ENCODE results near the gene TFB2M.
"Not testable (repeated sequence)": the region's sequence is repeated elsewhere in the genome, so short reads cannot be mapped to it uniquely, and the experiment has no call there.

Gene TFB2M

DNA sequence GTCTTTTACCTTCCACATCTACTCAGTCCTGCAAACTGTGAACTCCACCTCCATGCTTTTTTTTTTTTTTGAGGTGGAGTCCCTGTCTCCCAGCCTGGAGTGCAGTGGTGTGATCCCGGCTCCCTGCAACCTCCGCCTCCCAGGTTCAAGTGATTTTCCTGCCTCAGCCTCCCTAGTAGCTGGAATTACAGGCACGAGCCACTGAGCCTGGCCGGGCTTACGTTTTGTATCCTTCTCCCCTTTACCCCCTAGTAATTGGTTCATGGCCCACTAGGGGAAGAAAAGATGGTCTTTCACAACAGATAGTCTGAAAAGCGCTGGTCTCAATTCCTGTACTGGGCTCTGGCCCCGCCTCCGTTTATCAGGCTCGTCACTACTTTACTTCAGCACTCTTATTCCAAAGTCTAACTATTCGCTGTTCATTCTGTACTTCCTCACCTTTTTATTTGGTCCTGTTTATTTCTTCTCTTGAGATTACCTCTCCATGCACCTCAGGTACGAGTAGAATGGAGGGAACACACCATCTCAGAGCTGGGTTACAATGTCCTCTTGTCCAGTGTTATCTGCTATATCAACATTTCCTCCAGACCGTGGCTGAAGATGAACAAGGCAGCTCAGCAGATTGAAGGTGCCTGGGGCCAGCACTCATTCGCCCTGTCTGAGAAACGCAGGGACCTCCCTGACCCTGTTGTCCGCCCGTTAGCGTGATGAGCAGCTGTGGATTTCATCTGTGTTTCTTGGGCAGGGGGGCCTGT is 16.4 kb upstream of the TFB2M start:
- no peak for DNase-seq

DNA sequence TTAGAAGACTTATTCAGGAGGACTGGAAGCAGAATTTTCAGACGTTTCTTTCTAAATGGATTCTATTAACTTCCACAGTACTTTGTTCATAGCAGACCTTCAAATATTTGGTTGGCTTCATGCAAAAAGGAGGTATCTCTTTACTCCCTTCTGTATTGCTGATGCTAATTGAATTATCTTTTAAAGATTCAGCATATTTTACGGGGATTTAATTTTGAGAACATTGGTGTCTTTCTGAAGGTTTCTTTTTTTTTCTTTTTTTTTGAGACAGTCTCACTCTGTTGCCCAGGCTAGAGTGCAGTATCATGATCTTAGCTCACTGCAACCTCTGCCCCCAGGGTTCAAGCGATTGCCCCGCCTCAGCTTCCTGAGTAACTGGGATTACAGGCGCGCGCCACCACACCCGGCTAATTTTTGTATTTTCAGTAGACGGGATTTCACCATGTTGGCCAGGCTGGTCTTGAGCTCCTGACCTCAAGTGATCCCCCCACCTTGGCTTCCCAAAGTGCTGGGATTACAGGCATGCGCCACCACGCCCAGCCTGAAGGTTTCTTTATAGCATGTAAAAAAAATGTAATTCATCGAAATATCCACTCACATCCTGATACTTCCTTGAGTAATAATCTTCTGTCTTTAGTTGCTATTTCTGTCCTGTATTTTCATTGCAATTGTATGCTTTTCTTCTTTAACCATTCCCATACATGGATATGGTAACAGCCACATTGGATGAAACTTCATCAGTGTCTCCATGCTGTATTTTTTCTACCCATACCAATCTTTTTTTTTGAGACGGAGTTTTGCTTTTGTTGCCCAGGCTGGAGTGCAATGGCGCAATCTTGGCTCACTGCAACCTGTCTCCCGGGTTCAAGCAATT is 14.7 kb upstream of the TFB2M start:
- DNase-seq, result no peak

- no peak for DNase-seq
These were observed 13.8 kb upstream of the TFB2M start for GRCh38 chr1:246579818-246580217.

DNA sequence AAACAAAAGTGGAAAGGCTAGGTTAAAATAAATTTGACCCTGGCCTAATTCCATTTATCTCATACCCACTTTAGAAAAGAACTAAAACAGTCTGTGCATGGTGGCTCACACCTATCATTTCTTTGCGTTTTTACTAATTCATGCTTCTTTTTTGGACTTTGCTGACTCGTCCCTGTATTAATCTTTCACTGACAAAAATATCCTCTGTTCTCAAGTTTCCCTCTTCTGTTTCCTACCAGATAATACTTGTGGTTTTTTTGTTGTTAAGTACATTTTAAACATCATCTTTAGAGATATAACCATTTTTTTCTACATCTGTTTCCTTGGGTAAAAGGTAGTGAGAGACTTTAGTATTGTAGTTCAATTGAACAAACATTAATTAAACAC is 11.7 kb upstream of the TFB2M start:
- no peak for DNase-seq

DNA sequence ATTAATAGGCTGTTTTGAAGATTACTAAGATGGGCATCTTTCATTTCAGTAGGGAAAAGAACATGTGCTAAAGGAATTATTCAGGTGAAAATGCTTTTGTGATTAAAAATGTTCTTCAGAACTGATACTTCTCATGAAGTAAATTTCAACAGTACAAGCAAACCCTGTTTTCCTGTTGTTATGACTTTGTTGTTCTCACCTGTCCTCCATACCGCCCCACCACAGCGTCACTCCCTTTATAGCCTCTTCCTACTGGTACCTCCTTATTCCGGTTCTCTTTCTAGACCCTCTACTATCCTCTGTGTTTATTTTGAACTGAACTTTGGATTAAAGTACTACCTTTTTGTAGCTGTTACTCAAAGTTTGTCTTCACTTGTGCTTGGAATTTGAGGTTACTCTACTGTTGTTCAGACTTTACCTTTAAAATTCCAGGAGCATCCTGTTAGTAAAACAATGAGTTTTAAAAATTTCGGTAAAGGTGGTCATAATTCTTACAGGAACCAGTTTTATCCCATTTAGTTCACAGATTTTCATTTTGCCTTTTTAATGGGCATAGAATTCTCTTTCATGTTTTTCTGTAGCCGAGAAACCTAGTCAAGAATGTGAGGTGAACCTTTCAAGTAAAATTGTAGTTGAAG is 11.1 kb upstream of the TFB2M start:
- DNase-seq, result peak; percentile 31

DNA sequence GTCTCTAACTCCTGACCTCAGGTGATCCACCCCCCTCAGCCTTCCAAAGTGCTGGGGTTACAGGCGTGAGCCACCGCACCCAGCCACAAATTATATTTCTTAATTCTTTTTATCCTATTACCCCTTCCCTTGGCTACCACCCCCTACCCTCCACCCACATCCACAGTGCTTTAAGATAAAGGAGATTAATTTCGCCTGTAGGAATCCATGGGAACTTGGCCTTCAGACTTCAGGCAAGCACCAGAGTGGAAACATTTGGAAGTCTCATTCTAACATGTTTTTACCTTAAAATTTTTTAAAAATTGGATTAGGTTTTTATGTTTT is 10.6 kb upstream of the TFB2M start:
- no peak for DNase-seq

GRCh38 chr1:246573491-246573890 is 7.4 kb upstream of the TFB2M start:
- DNase-seq, result no peak

DNA sequence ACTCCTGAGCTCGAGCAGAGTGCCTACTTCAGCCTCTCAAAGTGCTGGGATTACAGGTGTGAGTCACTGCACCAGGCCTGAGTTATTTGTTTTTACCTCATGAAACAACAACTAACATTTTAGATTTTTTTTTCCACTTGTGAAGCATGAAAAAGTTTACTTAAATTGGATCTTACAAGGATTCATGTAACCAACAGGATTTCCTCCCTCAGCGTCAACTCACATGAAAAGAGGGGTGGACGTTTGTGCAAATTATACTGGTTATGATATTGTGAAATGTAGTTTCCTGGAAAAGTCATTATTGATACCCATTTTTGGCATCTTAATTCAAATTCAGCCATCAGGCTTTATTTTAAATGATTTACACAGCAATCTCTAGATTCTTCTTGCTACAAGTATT is 6.7 kb upstream of the TFB2M start:
- no peak for DNase-seq

DNA sequence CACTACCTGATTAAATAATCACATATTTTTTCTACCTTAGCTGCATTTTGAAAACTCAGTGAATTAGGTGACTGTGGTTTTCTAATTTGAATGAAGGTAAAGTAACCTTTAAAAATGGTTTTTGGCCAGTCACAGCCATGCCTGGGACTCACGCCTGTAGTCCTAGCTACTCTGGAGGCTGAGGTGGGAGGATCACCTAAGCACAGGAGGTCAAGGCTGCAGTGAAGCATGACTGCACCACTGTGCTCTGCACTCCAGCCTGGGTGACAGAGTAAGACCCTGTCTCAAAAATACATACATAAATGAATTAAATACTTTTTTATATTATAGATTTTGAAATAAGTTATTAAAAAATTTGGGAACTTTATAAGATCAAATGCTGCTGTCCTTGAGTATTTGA is 5.9 kb upstream of the TFB2M start:
- no peak for DNase-seq

- DNase-seq, result peak; percentile 34
These were observed 5.2 kb upstream of the TFB2M start for GRCh38 chr1:246571309-246571708.

GRCh38 chr1:246569248-246570238 is 3.5 kb upstream of the TFB2M start:
- peak; percentile 59 for DNase-seq

GRCh38 chr1:246567646-246568235 is 1.7 kb upstream of the TFB2M start:
- no peak for DNase-seq

GRCh38 chr1:246566813-246567645 is 968 bp upstream of the TFB2M start:
- DNase-seq, result no peak

DNA sequence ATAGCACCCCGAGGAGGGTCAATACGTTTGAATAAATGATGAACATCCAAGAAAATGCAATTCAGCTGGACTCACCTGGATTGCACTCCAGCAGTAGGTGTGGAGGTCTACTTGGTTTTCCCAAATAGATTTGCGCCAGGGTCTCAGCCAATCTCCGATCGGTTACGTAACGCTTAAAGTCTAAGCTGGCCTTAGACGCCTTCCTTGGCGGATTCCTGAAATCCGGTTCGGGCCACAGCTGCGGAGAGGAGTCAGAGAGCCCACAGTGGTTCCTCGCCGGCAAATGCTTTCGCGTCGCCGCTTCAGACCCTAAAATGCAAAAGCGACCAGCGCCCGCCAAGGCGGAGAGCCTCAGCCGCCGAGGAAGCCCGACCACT is 322 bp downstream of the TFB2M start:
- DNase-seq, result no peak

DNA sequence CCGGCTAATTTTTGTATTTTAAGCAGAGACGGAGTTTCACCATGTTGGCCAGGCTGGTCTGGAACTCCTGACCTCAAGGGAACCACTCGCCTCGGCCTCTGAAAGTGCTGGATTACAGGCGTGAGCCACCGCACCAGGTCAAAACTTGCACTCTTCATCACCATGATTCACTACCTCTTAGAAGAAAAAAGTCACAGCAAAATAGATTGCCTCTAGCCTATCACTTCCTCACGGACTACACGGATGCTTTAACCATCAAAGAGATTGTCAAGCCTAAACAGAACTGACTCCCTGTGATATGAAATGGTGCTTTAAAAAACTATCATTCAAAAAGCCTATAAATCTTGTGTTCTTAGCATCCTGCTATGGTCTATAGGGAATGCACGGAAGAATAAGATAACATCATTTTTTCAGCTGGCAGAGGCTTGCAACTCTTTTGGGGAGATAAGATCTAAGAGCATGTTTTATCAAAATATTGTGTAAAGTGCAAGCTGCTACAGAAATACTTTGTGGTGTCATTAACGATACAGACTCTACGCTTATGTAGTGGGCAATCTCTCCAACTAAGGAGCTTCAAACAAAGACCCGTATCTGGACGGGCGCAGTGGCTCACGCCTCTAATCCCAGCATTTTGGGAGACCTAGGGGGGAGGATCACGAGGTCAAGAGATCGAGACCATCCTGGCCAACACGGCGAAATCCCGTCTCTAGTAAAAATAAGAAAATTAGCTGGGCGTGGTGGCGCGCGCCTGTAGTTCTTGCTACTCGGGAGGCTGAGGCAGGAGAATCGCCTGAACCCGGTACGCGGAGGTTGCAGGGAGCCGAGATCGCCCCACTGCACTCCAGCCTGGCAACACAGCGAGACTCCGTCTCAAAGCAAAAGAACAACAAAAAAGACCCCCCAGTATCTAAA is 966 bp downstream of the TFB2M start:
- no peak for DNase-seq

GRCh38 chr1:246560833-246561232 is 5.2 kb downstream of the TFB2M start:
- not testable (repeated sequence) for DNase-seq

- DNase-seq, result no peak
These were observed 6.8 kb downstream of the TFB2M start for GRCh38 chr1:246559310-246559709.

DNA sequence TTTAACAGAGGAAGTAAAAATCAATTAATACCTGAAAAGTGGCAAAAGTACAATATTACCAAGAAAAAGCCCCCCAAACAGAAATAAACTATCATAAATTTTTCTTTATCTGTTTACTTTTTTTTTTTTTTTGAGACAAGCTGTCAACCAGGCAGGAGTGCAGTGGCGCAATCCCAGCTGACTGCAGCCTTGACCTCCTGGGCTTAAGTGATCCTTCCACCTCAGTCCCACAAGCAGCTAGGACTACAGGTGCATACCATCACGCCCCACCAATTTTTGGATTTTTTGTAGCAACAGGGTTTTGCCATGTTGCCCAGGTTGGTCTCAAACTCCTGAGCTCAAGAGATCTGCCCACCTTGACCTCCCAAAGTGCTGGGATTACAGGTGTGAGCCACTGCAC is 8.0 kb downstream of the TFB2M start:
- DNase-seq, result no peak

- no peak for DNase-seq
These were observed 11.9 kb downstream of the TFB2M start for GRCh38 chr1:246554201-246554600.

GRCh38 chr1:246552110-246552509 is 14.0 kb downstream of the TFB2M start:
- no peak for DNase-seq
